Kidney epithelial cell (primary cell): ENCODE results near the gene CPPED1. TPM values are rescaled to one million over a fixed set of nuclear protein-coding genes. Genes with fewer than 3 reads are reported as not detected.
"Not testable (repeated sequence)": the region's sequence is repeated elsewhere in the genome, so short reads cannot be mapped to it uniquely, and the experiment has no call there.

Experiments
- DNase-seq: peaks from one replicate; pipeline ENCODE4 v3.0.0-alpha.2; 2010; ENCODE audit warnings: low read depth
- H3K27me3 ChIP-seq: 2 replicates; pipeline ENCODE4 v1.6.0; 2011; ENCODE audit warnings: low read length; ENCODE audit not compliant: control insufficient read depth, insufficient read depth
- H3K36me3 ChIP-seq: 2 replicates; pipeline ENCODE4 v1.5.1; 2011; ENCODE audit warnings: low read length; ENCODE audit not compliant: control insufficient read depth, insufficient read depth
- H3K4me3 ChIP-seq: 2 replicates; pipeline ENCODE4 v1.5.1; 2011; ENCODE audit warnings: low read depth, mild to moderate bottlenecking, control low read depth, low read length
- CTCF ChIP-seq: IDR thresholded peaks from 2 replicates; pipeline ENCODE4 v1.5.1; 2011; ENCODE audit warnings: mild to moderate bottlenecking, moderate library complexity, low read length, control low read depth, inconsistent platforms; ENCODE audit not compliant: insufficient read depth, poor library complexity, severe bottlenecking
- total RNA-seq: library from RNA; depleted of rRNA; stranded (reverse); fragments of >200 nt; gene quantifications from 2 replicates; pipeline ENCODE4 v1.2.3, GENCODE V29; 2015

CPPED1 gene
- total RNA-seq, 1 donor from 2014 or later, result 25.3 TPM

GRCh38 chr16:12793120-12793864 lies 10.4 kb downstream of the CPPED1 start:
- Histone ChIP-seq H3K36me3 (no peaks in the 10 kb centered on the region), H3K27me3 (no peaks in the 10 kb centered on the region), H3K4me3 (no peak overlapping the region)
- DNase-seq, result no peak
- TF ChIP-seq CTCF, result no peak

GRCh38 chr16:12792528-12792927 lies 11.2 kb downstream of the CPPED1 start:
- H3K4me3 ChIP-seq, H3K36me3 ChIP-seq, DNase-seq, H3K27me3 ChIP-seq: not testable (repeated sequence)

- Histone ChIP-seq H3K27me3 (no peaks in the 10 kb centered on the region), H3K4me3 (no peak overlapping the region), H3K36me3 (no peaks in the 10 kb centered on the region)
- TF ChIP-seq CTCF, result no peak
- DNase-seq, result no peak
These were observed 12.3 kb downstream of the CPPED1 start for GRCh38 chr16:12791340-12791739.

GRCh38 chr16:12788758-12789157 lies 14.9 kb downstream of the CPPED1 start:
- H3K27me3 ChIP-seq, result no peaks in the 10 kb centered on the region
- DNase-seq, result no peak
- H3K4me3 ChIP-seq, result no peak overlapping the region
- H3K36me3 ChIP-seq, result no peaks in the 10 kb centered on the region
- no peak for TF ChIP-seq CTCF

GRCh38 chr16:12786081-12786480 lies 17.6 kb downstream of the CPPED1 start:
- no peak for TF ChIP-seq CTCF
- Histone ChIP-seq H3K36me3 (no peaks in the 10 kb centered on the region), H3K4me3 (no peak overlapping the region), H3K27me3 (no peaks in the 10 kb centered on the region)
- DNase-seq, result no peak

GRCh38 chr16:12784076-12784475 lies 19.6 kb downstream of the CPPED1 start:
- no peak overlapping the region for H3K4me3 ChIP-seq
- no peak for TF ChIP-seq CTCF
- no peaks in the 10 kb centered on the region for H3K36me3 ChIP-seq
- DNase-seq, result no peak
- no peaks in the 10 kb centered on the region for H3K27me3 ChIP-seq
